Measurements from ENCODE around the gene TDRD9.

The TDRD9 gene

GRCh38 chr14:104091927-104092771, 163.9 kb downstream of the TDRD9 start:
- H3K36me3 Mint-ChIP-seq: no peaks in the 10 kb centered on the region
- H3K27ac Mint-ChIP-seq: no peak overlapping the region
- H3K4me3 Mint-ChIP-seq: no peak overlapping the region
- H3K27me3 Mint-ChIP-seq: peaks cover 13% of the 10 kb centered on the region
- DNase-seq (ENCODE audit: low spot score in 2 of 2) (no peak), ATAC-seq (ENCODE audit: low read depth) (no peak)
- peaks cover 5% of the 10 kb centered on the region for H3K4me1 Mint-ChIP-seq
- no peaks in the 10 kb centered on the region for H3K9me3 Mint-ChIP-seq

GRCh38 chr14:104092931-104093365, 164.7 kb downstream of the TDRD9 start:
- Mint-ChIP-seq H3K27ac (no peak overlapping the region), H3K27me3 (peaks cover 11% of the 10 kb centered on the region), H3K4me3 (no peak overlapping the region), H3K9me3 (no peaks in the 10 kb centered on the region), H3K4me1 (peaks cover 5% of the 10 kb centered on the region), H3K36me3 (no peaks in the 10 kb centered on the region)
- ATAC-seq (ENCODE audit: low read depth) (no peak), DNase-seq (ENCODE audit: low spot score in 2 of 2) (no peak)

GRCh38 chr14:104093366-104094055, 165.3 kb downstream of the TDRD9 start:
- Mint-ChIP-seq H3K4me3 (no peak overlapping the region), H3K27ac (no peak overlapping the region), H3K36me3 (no peaks in the 10 kb centered on the region), H3K9me3 (no peaks in the 10 kb centered on the region), H3K4me1 (peaks cover 5% of the 10 kb centered on the region), H3K27me3 (peaks cover 11% of the 10 kb centered on the region)
- DNase-seq (ENCODE audit: low spot score in 2 of 2) (no peak), ATAC-seq (ENCODE audit: low read depth) (peak; percentile 43)

GRCh38 chr14:104094056-104094708, 165.9 kb downstream of the TDRD9 start:
- no peaks in the 10 kb centered on the region for H3K36me3 Mint-ChIP-seq
- no peak for DNase-seq (ENCODE audit: low spot score in 2 of 2)
- no peaks in the 10 kb centered on the region for H3K9me3 Mint-ChIP-seq
- peaks cover 11% of the 10 kb centered on the region for H3K27me3 Mint-ChIP-seq
- H3K4me3 Mint-ChIP-seq: no peak overlapping the region
- no peak overlapping the region for H3K27ac Mint-ChIP-seq
- H3K4me1 Mint-ChIP-seq: peaks cover 5% of the 10 kb centered on the region
- peak; percentile 12 for ATAC-seq (ENCODE audit: low read depth)

DNA sequence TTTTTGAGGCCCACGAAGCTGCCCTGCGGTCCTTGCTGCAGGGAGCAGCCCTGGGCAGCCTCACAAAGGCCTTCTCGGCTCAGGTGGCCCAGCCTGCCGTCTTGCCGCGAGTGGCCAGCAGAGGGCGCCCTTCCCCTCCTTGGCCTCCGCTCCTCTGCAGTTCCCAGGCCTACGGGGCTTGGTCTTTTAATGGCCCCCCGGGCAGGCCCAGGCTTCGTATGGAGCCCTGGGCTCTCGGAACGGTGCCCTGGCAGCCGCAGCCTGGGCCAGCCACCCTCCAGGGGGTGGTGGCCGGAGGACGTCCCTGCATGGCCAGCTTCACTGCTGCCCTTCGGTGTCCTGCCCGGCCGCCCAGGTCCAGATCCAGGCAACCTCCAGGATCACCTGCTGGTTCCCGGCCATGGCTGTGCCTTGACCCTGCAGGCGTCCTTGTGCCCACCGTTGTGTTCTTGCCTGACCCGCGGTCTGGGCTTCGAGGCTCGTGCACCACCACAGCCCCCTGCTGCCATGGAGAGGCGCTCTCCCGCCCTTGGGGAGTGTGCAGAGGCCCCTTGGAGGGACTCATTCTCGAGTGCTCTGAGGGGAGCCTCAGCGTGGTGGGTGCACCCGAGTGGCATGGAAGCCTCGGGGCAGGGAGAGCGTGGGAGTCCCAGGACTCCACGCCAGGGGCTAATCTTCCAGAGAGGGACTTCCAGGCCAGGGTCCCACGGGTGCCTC, 166.6 kb downstream of the TDRD9 start:
- H3K27me3 Mint-ChIP-seq: peaks cover 11% of the 10 kb centered on the region
- H3K4me1 Mint-ChIP-seq: peaks cover 5% of the 10 kb centered on the region
- H3K9me3 Mint-ChIP-seq: no peaks in the 10 kb centered on the region
- no peak overlapping the region for H3K27ac Mint-ChIP-seq
- no peak overlapping the region for H3K4me3 Mint-ChIP-seq
- no peaks in the 10 kb centered on the region for H3K36me3 Mint-ChIP-seq
- ATAC-seq (ENCODE audit: low read depth): peak; percentile 78
- DNase-seq (ENCODE audit: low spot score in 2 of 2): peak; percentile 72 to 83

- no peaks in the 10 kb centered on the region for H3K36me3 Mint-ChIP-seq
- DNase-seq (ENCODE audit: low spot score in 2 of 2): no peak
- H3K4me1 Mint-ChIP-seq: peaks cover 5% of the 10 kb centered on the region
- no peaks in the 10 kb centered on the region for H3K9me3 Mint-ChIP-seq
- H3K27ac Mint-ChIP-seq: no peak overlapping the region
- peaks cover 11% of the 10 kb centered on the region for H3K27me3 Mint-ChIP-seq
- no peak for ATAC-seq (ENCODE audit: low read depth)
- no peak overlapping the region for H3K4me3 Mint-ChIP-seq
Measured at GRCh38 chr14:104095426-104096310, 167.4 kb downstream of the TDRD9 start.

- ATAC-seq (ENCODE audit: low read depth) (no peak), DNase-seq (ENCODE audit: low spot score in 2 of 2) (no peak)
- Mint-ChIP-seq H3K27me3 (peaks cover 11% of the 10 kb centered on the region), H3K4me3 (no peak overlapping the region), H3K4me1 (peaks cover 5% of the 10 kb centered on the region), H3K36me3 (no peaks in the 10 kb centered on the region), H3K9me3 (no peaks in the 10 kb centered on the region), H3K27ac (no peak overlapping the region)
Measured at GRCh38 chr14:104096318-104096717, 168.1 kb downstream of the TDRD9 start.

DNA sequence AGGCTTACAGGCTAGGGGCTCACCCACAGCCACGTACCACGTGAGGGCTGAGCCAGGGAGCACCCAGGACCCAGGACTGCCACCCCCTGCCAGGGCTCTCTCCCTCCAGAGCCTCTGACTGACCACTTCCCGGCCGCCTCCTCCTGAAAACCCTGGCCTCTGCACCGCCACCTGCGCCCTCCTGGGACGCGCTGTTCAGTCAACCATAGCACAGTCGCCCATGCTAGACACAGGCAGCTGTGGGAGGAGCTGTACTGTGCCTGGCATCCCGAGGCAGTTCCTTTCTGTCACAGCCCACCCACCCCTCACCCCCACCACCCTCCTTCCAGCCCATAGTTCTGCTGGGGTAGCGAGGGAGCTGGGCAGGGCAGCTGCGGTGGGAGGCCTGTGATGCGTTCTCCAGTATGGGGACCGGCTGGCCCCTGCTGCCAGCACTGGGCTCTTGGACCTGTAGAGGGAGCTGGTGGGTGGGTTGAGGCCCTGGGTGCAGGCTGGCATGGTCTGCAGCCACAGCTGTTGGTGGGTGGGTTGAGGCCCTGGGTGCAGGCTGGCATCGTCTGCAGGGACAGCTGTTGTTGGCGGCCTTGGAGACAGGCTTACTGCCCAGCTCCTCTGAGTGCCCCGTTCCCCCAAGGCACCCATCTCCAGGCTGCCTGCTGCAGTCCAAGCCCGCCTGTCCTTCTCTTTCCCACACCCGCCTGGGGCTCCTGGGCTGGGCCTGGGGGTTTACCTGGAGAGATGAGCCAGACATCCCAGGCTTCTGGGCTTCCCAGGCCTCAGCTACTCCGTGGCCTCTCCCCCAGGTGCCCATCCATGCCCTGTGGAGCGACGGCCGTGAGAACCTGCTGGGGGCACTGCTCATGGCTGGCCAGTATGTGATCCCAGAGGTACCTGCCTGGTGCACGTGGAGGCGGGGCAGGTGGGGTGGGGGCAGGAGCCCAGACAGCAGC, 168.8 kb downstream of the TDRD9 start:
- no peaks in the 10 kb centered on the region for H3K36me3 Mint-ChIP-seq
- no peak for DNase-seq (ENCODE audit: low spot score in 2 of 2)

DNA sequence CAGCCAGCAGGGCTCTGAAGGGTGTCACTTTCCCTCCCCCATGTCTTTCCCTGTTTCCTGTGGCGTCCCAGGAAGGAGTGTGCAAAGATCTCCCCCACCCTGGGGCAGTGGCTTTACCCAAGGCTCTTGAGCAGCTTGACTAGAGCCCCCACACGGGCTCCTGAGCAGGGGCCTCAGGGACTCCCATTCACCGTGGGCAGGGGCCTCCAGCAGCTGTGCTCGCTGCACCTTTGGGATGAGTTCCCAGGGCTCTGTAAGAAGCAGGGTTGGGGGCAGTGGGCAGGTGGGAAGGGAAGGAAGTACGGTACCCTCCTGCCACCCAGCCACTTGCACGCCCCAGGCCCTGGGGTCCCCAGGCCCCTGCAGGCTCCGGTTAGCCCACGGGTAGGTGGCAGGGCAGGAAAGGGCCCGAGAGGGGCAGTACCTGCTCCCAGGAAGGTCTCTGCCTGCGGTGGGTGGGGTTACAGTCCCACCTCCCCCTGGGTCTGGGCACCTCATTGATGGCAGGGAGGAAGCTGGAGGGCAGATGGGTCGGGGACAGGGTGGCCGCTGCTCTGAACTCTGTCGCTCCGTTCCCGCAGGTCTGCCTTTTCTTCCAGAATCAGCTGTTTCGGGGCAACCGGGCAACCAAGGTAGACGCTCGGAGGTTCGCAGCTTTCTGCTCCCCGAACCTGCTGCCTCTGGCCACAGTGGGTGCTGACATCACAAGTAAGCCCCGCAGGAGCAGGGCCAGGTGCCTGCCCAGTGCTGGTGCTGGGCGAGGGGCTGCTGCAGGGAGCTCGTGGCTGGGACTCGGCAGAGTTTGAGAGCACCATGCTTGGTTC, 170.2 kb downstream of the TDRD9 start:
- Mint-ChIP-seq H3K36me3 (no peaks in the 10 kb centered on the region), H3K27ac (no peak overlapping the region), H3K9me3 (no peaks in the 10 kb centered on the region), H3K4me1 (peaks cover 5% of the 10 kb centered on the region), H3K4me3 (no peak overlapping the region), H3K27me3 (peaks cover 8% of the 10 kb centered on the region)
- ATAC-seq (ENCODE audit: low read depth): no peak
- DNase-seq (ENCODE audit: low spot score in 2 of 2): no peak

More for the DNA sequence above, 168.8 kb downstream of the TDRD9 start:
- no peak overlapping the region for H3K27ac Mint-ChIP-seq
- no peaks in the 10 kb centered on the region for H3K9me3 Mint-ChIP-seq
- H3K4me1 Mint-ChIP-seq: peaks cover 5% of the 10 kb centered on the region
- H3K27me3 Mint-ChIP-seq: peaks cover 8% of the 10 kb centered on the region
- no peak for ATAC-seq (ENCODE audit: low read depth)
- H3K4me3 Mint-ChIP-seq: no peak overlapping the region

DNA sequence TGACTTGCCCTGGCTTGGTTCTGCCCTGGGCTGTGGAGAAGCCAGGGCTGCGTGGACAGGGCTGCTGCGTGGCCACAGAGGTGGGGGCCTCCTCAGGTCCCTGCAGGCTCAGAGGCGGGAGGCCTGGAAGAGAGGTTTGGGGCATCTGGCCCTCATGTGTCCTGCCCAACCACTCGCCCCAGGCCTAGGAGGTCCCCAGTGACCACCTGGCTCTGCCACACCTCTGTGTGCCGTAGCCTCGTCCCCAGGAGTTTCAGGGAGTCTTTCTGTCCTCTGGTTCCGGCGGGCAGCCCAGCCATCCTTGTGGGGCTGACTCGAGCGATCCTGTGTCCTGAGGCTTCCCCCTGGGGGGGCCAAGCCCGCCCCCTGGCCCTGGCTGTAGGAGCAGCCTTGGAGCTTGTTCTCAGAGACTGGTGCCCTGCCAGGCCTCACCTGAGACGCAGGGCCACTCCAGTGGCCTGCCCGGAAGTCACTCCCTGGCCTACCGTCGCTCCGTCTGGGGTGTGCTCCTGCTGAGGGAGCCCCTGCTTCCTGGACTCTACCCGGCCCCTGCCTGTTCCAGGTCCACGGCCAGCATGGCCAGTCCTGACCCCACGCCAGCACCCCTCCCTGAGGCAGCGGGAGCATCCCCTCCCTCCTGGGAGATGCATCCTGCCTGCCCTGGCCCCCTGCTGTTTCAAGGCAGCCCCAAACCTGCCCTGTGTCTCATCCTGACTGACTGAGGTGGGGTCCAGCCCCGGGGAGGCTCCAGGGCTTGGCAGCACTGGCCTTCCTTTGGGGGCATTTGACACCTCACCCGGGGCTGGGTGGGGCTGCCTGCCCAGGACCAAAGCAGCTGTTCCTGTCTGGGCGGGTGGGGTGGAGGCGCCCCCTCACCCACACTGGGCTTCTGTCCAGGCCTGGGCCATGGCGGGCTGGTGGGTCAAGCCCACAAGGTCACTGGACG, 171.1 kb downstream of the TDRD9 start:
- DNase-seq (ENCODE audit: low spot score in 2 of 2) (no peak), ATAC-seq (ENCODE audit: low read depth) (no peak)
- Mint-ChIP-seq H3K4me3 (no peak overlapping the region), H3K27me3 (peaks cover 6% of the 10 kb centered on the region), H3K27ac (no peak overlapping the region), H3K36me3 (no peaks in the 10 kb centered on the region), H3K4me1 (peaks cover 3% of the 10 kb centered on the region), H3K9me3 (no peaks in the 10 kb centered on the region)

Measured in memory B cell (primary cell).